Fibroblast of lung (primary cell): ENCODE measurements around the gene PTGDS. TPM values are rescaled to one million over a fixed set of nuclear protein-coding genes. Genes with fewer than 3 reads are reported as not detected.

Experiments
- DNase-seq, 2 donors: peaks; one replicate each; pipeline versions ENCODE4 v3.0.0 to v3.0.0-alpha.2; 2010; ENCODE audit warnings: low read depth in 2 of 2
- H2AFZ ChIP-seq: 2 replicates; pipeline ENCODE4 v1.5.1; 2012; ENCODE audit warnings: low read length, control low read depth, inconsistent platforms
- H3K27ac ChIP-seq: 2 replicates; pipeline ENCODE4 v1.5.1; 2011; ENCODE audit warnings: low read length, control low read depth; ENCODE audit not compliant: insufficient read depth
- H3K27me3 ChIP-seq: 2 replicates; pipeline ENCODE4 v1.5.1; 2011; ENCODE audit warnings: mild to moderate bottlenecking, low read length; ENCODE audit not compliant: control insufficient read depth, insufficient read depth
- H3K36me3 ChIP-seq: 2 replicates; pipeline ENCODE4 v1.5.1; 2011; ENCODE audit warnings: low read length; ENCODE audit not compliant: control insufficient read depth, insufficient read depth
- H3K4me1 ChIP-seq: 2 replicates; pipeline ENCODE4 v1.5.1; 2011; ENCODE audit warnings: low read length; ENCODE audit not compliant: control insufficient read depth, insufficient read depth; ENCODE audit errors: extremely low read depth
- H3K4me2 ChIP-seq: 2 replicates; pipeline ENCODE4 v1.5.1; 2011; ENCODE audit warnings: low read length, control low read depth; ENCODE audit not compliant: insufficient read depth; ENCODE audit errors: extremely low read depth
- H3K4me3 ChIP-seq, 4 experiments: fragments of 200-600 bp in 1 of 4; sonication (generic) in 1 of 4; replicated peaks in 1 of 4; 2 replicates each; pipeline ENCODE4 v1.5.1; 2011 to 2016; ENCODE audit warnings: low read length in 4 of 4, low read depth in 3 of 4, mild to moderate bottlenecking in 3 of 4, control low read depth in 2 of 4, inconsistent platforms in 1 of 4, mixed read lengths in 1 of 4; ENCODE audit not compliant: insufficient read depth in 1 of 4; ENCODE audit errors: control extremely low read depth in 1 of 4
- H3K79me2 ChIP-seq: 2 replicates; pipeline ENCODE4 v1.5.1; 2012; ENCODE audit warnings: mild to moderate bottlenecking, low read length, inconsistent platforms; ENCODE audit not compliant: control insufficient read depth, insufficient read depth
- H3K9ac ChIP-seq: 2 replicates; pipeline ENCODE4 v1.5.1; 2011; ENCODE audit warnings: mild to moderate bottlenecking, low read length, control low read depth; ENCODE audit not compliant: insufficient read depth
- H3K9me3 ChIP-seq: 2 replicates; pipeline ENCODE4 v1.5.1; 2012; ENCODE audit warnings: low read depth, low read length; ENCODE audit not compliant: control insufficient read depth, insufficient read depth
- H4K20me1 ChIP-seq: 2 replicates; pipeline ENCODE4 v1.5.1; 2011; ENCODE audit warnings: low read length; ENCODE audit not compliant: control insufficient read depth, insufficient read depth; ENCODE audit errors: extremely low read depth
- EZH2 ChIP-seq: IDR thresholded peaks from 2 replicates; pipeline ENCODE4 v1.5.1; 2012; ENCODE audit warnings: low read length, control low read depth, mild to moderate bottlenecking; ENCODE audit errors: missing control alignments
- polyA plus RNA-seq, 2 donors: library from polyadenylated mRNA; depleted of rRNA in 1 of 2; stranded (reverse) in 1 of 2; unstranded in 1 of 2; fragments of >200 nt; gene quantifications; 2 replicates each; pipeline ENCODE4 v1.2.1, GENCODE V29; 2011 to 2012; ENCODE audit warnings: missing spikeins in 1 of 2
- total RNA-seq: library from RNA; depleted of rRNA; stranded (reverse); fragments of >200 nt; gene quantifications from 2 replicates; pipeline ENCODE4 v1.2.1, GENCODE V29; 2014
- TF ChIP-seq, protein P1 (sequence below), 2 donors: IDR thresholded peaks in 1 of 2; conservative IDR thresholded peaks in 1 of 2; 1 replicate in 1 of 2; 2 replicates in 1 of 2; pipeline ENCODE4 v1.5.1; 2011 to 2012; ENCODE audit warnings: low read length in 2 of 2, control low read depth in 1 of 2, inconsistent platforms in 1 of 2, low read depth in 1 of 2, mild to moderate bottlenecking in 1 of 2

Gene PTGDS
- total and polyA plus RNA-seq, 2 donors (not counting 1 experiment from before 2014, with no cell fraction given): 4.9 to 90.3 TPM

- no peaks in the 10 kb centered on the region for H3K79me2 ChIP-seq
- no peaks in the 10 kb centered on the region for H3K4me1 ChIP-seq
- H4K20me1 ChIP-seq: no peaks in the 10 kb centered on the region
- H3K27me3 ChIP-seq: peaks cover 4% of the 10 kb centered on the region
- no peak for DNase-seq
- no peak overlapping the region for H3K4me3 ChIP-seq
- H3K27ac ChIP-seq: no peak overlapping the region
- TF ChIP-seq, protein P1, sequence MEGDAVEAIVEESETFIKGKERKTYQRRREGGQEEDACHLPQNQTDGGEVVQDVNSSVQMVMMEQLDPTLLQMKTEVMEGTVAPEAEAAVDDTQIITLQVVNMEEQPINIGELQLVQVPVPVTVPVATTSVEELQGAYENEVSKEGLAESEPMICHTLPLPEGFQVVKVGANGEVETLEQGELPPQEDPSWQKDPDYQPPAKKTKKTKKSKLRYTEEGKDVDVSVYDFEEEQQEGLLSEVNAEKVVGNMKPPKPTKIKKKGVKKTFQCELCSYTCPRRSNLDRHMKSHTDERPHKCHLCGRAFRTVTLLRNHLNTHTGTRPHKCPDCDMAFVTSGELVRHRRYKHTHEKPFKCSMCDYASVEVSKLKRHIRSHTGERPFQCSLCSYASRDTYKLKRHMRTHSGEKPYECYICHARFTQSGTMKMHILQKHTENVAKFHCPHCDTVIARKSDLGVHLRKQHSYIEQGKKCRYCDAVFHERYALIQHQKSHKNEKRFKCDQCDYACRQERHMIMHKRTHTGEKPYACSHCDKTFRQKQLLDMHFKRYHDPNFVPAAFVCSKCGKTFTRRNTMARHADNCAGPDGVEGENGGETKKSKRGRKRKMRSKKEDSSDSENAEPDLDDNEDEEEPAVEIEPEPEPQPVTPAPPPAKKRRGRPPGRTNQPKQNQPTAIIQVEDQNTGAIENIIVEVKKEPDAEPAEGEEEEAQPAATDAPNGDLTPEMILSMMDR (conservative IDR thresholded peaks at IDR 0.05 in 1 of 2, IDR thresholded peaks at IDR 0.05 in 1 of 2; ENCODE audit: low read depth in 1 of 2, low read length in 2 of 2): no peak
- TF ChIP-seq EZH2: no peak
- H3K4me2 ChIP-seq: no peak overlapping the region
- H3K9ac ChIP-seq: no peak overlapping the region
- no peaks in the 10 kb centered on the region for H3K9me3 ChIP-seq
- no peak overlapping the region for H2AFZ ChIP-seq
- no peaks in the 10 kb centered on the region for H3K36me3 ChIP-seq
Observed at GRCh38 chr9:136974817-136975535, 2.3 kb upstream of the PTGDS start.

DNA sequence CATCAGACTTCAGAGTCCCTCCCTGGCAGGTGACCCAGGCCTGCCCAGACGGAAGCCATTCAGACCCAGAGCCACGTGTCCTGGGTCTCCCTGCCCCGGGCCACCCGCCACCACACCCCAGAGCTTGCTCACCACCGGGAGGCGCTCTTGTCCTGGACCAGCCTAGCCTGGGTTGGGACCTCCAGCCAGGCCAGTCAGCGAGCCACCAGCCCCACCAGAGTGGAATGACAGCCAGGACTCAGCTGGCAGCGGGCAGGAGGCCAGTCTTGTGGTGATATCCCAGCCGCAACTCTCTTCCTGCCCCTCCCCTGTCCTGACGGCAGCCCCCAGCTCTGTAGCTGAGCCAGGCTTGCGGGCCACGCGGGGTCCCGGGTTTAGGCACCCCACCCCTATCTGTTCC lies 1.7 kb upstream of the PTGDS start:
- Histone ChIP-seq H3K36me3 (no peaks in the 10 kb centered on the region), H3K27ac (no peak overlapping the region), H3K79me2 (no peaks in the 10 kb centered on the region), H3K9me3 (no peaks in the 10 kb centered on the region), H3K9ac (no peak overlapping the region), H3K4me2 (no peak overlapping the region), H3K4me3 (no peak overlapping the region), H2AFZ (no peak overlapping the region), H3K4me1 (no peaks in the 10 kb centered on the region), H3K27me3 (peaks cover 4% of the 10 kb centered on the region), H4K20me1 (no peaks in the 10 kb centered on the region)
- TF ChIP-seq EZH2: no peak
- TF ChIP-seq, protein P1 (conservative IDR thresholded peaks at IDR 0.05 in 1 of 2, IDR thresholded peaks at IDR 0.05 in 1 of 2; ENCODE audit: low read depth in 1 of 2, low read length in 2 of 2): no peak
- no peak for DNase-seq

GRCh38 chr9:136977649-136978072 lies 357 bp downstream of the PTGDS start:
- Histone ChIP-seq H3K9me3 (no peaks in the 10 kb centered on the region), H2AFZ (peak overlapping the region; percentile 60), H4K20me1 (no peaks in the 10 kb centered on the region), H3K4me2 (peak overlapping the region; percentile 85), H3K79me2 (no peaks in the 10 kb centered on the region), H3K4me3 (peak overlapping the region in 3 of 4 experiments; percentile 14 to 69 (median 55)), H3K27me3 (peaks cover 4% of the 10 kb centered on the region), H3K27ac (no peak overlapping the region), H3K4me1 (no peaks in the 10 kb centered on the region), H3K36me3 (no peaks in the 10 kb centered on the region), H3K9ac (peak overlapping the region; percentile 23)
- DNase-seq: no peak
- TF ChIP-seq EZH2: no peak
- TF ChIP-seq, protein P1 (conservative IDR thresholded peaks at IDR 0.05 in 1 of 2, IDR thresholded peaks at IDR 0.05 in 1 of 2; ENCODE audit: low read depth in 1 of 2, low read length in 2 of 2): no peak
